Raji (cell line): Measurements from ENCODE around the gene MYH9.

Source experiments
- POLR2A ChIP-seq: IDR thresholded peaks from 2 replicates; pipeline ENCODE4 v1.6.1; 2011; ENCODE audit warnings: low read depth, low read length, control low read depth; ENCODE audit not compliant: insufficient read depth

The MYH9 gene

DNA sequence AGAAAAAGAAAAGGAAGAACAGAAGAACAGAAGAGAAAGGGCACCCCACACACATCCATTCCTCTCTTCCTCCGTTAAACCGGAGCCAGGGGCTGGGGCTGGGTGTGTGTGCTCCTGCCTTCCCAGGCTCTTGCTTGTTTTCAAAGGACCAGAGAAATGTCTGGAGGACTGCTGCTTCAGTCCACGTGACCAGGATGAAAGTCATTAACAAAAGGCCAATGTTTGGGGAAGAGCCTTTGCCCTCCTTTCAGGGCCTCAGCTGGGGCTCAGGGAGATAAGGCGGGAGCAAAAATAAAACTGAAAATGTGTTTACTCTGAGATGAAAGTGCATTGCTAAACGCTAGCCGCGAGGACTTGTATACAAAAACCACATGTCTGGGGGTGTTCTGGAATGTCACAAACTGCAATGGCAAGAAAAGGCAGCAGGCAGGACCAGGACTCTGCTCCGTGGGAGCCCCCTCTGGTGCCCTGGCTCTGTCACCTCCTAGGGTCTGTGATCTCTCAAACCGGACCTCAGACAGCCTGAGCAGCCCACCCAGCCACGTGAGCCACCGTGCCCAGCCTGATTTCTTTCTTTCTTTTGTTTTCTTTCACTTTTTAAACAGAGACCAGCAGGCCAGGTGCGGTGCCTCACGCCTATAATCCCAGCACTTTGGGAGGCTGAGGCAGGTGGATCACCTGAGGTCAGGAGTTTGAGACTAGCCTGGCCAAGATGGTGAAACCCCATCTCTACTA is 31.6 kb upstream of the MYH9 start:
- TF ChIP-seq POLR2A: no peak

- TF ChIP-seq POLR2A: no peak
These were observed 29.5 kb upstream of the MYH9 start for GRCh38 chr22:36417281-36417686.

DNA sequence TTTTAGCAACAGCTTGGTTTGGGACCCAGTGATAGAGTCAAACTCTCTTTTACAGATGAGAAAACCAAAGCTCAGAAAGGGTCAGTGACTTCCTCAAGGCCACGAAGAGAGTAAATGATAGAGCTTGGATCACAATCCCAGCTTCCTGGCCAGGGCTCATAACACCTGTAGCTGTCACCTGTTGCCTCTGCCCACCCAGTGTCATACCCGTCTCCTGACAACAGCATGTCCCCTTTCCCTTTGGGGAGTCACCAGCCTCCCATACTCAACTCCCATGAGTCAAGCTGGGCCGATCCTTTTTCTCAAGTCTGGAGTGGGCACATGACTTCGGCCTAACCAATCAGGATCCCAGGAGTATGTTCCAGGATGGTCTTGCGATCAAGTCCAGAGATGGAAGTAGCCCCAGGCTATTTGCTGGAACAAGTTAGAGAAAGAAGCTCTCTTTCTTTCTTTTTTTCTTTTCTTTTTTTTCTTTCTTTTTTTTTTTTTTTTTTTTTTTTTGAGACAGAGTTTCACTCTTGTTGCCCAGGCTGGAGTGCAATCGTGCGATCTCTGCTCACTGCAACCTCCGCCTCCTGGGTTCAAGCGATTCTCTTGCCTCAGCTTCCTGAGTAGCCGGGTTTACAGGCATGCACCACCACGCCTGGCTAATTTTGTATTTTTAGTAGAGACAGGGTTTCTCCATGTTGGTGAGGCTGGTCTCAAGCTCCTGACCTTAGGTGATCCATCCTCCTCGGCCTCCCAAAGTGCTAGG is 27.8 kb upstream of the MYH9 start:
- no peak for TF ChIP-seq POLR2A

- no peak for TF ChIP-seq POLR2A
These were observed 25.4 kb upstream of the MYH9 start for GRCh38 chr22:36413022-36413775.

GRCh38 chr22:36411589-36412258 is 24.0 kb upstream of the MYH9 start:
- TF ChIP-seq POLR2A: no peak

DNA sequence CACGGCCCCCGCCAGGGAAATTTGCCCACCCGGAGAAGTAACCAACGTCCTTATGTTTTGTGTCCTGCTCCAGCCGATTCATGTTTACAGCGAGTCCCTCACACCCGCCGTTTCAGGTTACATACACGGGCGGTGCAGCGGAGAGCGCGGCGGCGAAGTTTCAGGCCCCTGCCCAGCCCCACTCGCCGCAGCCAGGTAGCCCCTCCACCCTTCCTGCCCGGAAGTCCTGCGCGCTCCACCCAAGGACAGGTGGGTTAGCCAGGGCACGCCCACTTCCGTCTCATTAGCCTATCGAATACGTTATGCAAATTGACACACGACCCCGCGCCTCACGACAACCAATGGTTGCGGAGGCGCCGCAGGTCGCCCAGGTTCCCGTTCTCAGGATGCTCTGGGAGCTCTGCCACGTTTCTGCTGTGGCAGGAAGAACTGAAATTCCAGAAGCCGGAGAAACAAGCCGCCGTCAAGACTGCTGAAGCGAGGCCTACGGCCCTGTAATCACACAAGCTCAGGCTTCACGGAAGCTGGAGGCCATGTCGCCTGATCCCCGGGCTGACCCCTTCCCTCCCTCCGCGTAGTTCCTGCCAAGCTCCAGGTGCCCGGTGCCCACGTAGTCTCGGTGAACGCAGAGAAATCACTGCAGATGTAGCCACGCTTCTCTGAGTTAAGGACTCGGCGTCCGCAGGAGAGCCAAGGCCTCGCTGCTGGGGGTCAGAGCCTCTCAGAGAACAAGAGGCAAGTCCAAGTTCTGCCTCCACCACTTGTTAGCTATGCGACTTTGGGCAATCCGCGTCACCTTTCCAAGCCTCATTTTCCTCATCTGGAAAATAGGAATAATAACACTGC is 22.4 kb upstream of the MYH9 start:
- TF ChIP-seq POLR2A: no peak

DNA sequence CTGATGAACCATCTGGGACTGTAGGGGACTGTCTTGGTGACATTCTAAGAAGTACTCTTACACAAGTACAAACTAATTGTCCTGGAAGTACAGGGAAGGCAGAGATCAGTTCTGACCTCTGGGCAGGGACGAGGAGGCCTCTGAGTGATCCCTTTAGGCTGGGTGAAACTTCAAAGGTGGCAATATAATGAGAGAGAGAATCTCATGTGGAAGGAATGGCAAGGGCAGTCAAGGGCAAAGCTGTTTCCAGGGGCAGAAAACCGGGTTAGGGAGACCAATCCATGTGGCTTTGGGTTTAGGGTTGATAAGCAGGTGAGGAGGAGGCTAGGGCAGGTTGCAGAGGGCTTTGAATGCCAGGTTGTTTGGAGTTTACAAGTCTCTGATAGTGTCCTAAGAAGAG is 21.3 kb upstream of the MYH9 start:
- TF ChIP-seq POLR2A: no peak

GRCh38 chr22:36406721-36407120 is 19.0 kb upstream of the MYH9 start:
- no peak for TF ChIP-seq POLR2A

DNA sequence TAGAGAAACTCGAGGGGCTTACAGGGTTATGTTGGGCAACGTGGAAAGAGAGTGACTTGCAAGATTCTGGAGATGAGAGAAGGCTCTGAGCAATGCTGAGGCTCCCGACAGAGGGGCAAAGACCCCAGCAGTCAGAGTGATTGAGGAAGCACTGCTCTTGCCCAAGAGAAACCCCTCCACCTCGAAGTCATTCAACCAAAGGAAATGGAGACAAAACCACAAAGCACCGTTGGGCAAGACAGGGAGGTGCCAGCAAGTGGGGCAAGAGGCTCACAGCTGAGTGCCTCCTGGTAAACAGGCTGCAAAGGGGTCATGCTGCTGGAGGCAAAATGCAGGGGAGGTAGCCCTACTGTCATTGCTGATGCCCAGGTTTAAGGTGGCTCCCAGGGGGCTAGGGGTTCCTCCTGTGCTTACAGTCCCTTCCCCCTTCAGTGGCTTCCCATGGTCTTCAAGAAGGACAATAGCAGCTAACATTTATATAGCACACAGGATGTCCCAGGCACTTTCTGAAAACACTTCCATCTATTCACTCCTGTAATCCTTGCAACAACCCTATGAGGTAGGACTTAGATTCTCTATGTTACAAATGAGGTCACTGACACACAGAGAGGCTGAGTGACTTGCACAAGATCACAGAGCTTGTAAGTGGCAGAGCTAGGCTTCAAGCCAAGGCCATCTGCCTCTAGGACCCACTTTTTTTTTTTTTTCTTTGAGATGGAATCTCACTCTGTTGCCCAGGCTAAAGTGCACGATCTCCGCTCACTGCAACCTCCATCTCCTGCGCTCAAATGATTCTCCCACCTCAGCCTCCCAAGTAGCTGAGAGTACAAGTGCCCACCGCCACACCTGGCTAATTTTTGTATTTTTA is 18.1 kb upstream of the MYH9 start:
- peak; percentile 36; the same call in 1 of the 2 replicates for TF ChIP-seq POLR2A

DNA sequence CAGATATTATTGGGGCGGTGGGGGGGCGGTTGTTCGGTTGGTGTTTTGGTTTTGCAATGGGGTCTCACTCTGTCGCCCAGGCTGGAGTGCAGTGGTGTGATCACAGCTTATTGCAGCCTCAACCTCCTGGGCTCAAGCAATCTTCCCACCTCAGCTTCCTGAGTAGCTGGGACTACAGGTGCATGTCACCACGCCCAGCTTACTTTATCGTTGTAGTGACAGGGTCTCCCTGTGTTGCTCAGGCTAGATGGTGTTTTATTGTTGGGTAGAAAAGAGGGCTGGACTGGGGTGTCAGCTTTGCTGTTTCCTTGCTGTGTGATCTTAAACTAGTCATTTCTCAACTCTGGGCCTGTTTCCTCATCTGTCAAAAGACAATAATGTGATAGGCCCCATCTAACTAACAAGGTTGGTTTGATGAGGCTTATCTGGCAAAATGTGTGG is 17.5 kb upstream of the MYH9 start:
- TF ChIP-seq POLR2A: no peak

- TF ChIP-seq POLR2A: no peak
These were observed 16.7 kb upstream of the MYH9 start for GRCh38 chr22:36404446-36404845.

- TF ChIP-seq POLR2A: no peak
These were observed 11.7 kb upstream of the MYH9 start for GRCh38 chr22:36399472-36399778.

DNA sequence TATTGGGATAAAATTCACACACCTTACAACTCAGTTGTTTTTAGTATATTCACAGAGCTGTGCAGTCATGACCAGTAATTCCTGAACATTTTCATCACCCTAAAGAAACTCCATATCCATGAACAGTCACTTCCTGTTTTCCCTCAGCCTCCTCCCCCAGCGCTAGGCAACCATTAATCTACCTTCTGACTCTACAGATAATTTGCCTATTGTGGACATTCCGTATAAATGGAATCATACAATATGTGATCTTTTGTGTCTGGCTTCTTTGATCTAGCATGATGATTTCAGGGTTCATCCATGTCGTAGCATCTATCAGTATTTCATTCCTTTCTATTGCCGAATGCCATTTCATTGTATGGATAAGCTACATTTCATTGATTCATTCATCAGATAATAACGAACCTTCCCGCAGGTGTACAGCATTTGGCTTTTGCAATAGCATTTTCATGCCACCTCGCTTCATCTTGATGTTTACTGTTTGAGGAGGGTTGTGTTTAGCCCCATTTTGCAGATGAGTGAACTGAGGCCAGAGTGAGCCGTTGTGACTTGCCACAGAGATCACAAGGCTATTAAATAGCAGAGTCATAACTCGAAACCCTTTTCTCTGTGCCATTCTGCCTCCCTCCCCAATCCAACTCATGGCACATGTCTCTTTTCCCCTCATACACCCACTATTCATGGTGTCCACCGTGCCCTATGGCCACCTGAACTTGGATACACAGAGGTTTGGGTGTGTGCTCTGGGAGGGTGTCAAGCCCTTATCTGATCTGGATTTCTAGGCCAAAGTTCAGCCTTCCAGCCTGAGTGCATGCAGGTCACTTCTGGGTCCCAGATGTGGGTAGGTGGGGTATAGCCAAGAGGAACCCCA is 11.1 kb upstream of the MYH9 start:
- no peak for TF ChIP-seq POLR2A
